Heart right ventricle (tissue), 16 donors: ENCODE data around the gene TMEM35A. TPM values are rescaled to one million over a fixed set of nuclear protein-coding genes. Genes with fewer than 3 reads are reported as not detected.
A peak's percentile ranks its signal among the peaks of the same experiment; 100 is the strongest.

Experiments used
- ATAC-seq, 8 donors: fragments of 200-7000 bp; cut with Tn5 transposase; one replicate each; pipeline ENCODE4 v1.9.1; 2020; ENCODE audit warnings: mild to moderate bottlenecking in 8 of 8, moderate library complexity in 8 of 8, moderate number of reproducible peaks in 1 of 8
- DNase-seq, 2 donors: peaks; one replicate each; pipeline ENCODE4 v3.0.0-alpha.2; 2020
- H3K27ac ChIP-seq, 10 donors: fragments of 200-600 bp; sonication (generic) in 2 of 10; one replicate each; pipeline versions ENCODE4 v1.5.0 to v1.8.0; 2020 to 2022; ENCODE audit warnings: mild to moderate bottlenecking in 3 of 10
- H3K27me3 ChIP-seq, 7 donors: fragments of 200-600 bp; one replicate each; pipeline ENCODE4 v1.8.0; 2021 to 2022; ENCODE audit warnings: mild to moderate bottlenecking in 2 of 7
- H3K36me3 ChIP-seq, 9 donors: fragments of 200-600 bp; sonication (generic) in 1 of 9; one replicate each; pipeline versions ENCODE4 v1.5.0 to v1.8.0; 2020 to 2022; ENCODE audit warnings: mild to moderate bottlenecking in 2 of 9
- H3K4me1 ChIP-seq, 9 donors: fragments of 200-600 bp; sonication (generic) in 1 of 9; one replicate each; pipeline versions ENCODE4 v1.5.0 to v1.8.0; 2020 to 2022; ENCODE audit warnings: mild to moderate bottlenecking in 4 of 9
- H3K4me3 ChIP-seq, 10 donors: fragments of 200-600 bp; sonication (generic) in 2 of 10; one replicate each; pipeline versions ENCODE4 v1.5.0 to v1.8.0; 2020 to 2022; ENCODE audit warnings: mild to moderate bottlenecking in 7 of 10, moderate library complexity in 2 of 10
- H3K9me3 ChIP-seq, 11 donors: fragments of 200-600 bp in 10 of 11; sonication (generic) in 2 of 11; one replicate each; pipeline versions ENCODE4 v1.5.0 to v1.8.0; 2013 to 2022; ENCODE audit warnings: mild to moderate bottlenecking in 2 of 11, control low read depth in 1 of 11, moderate library complexity in 1 of 11
- CTCF ChIP-seq, 9 donors: fragments of 200-600 bp; sonication (generic) in 2 of 9; IDR thresholded peaks; one replicate each; pipeline versions ENCODE4 v1.5.0 to v1.8.0; 2021 to 2022; ENCODE audit warnings: antibody characterized with exemption in 9 of 9, mild to moderate bottlenecking in 5 of 9, moderate library complexity in 1 of 9
- WGBS, 2 donors: extraction: QIAGEN DNeasy Blood & Tissue Kit; methylation state at CpG; one replicate each; pipeline ENCODE4 v1.1.7; 2013; ENCODE audit warnings: inconsistent platforms in 1 of 2; 5-methylcytosine and 5-hydroxymethylcytosine counted together
- intact Hi-C, 10 donors: fragments of 100-400 bp; cut with DNase I; formaldehyde crosslinking; loops; one replicate each; pipeline versions ENCODE4 v1.11.1 to v1.14.2; 2022
- polyA plus RNA-seq, 2 donors: library from polyadenylated mRNA; stranded (reverse); fragments of 200-250 nt; gene quantifications; one replicate each; pipeline ENCODE4 v1.2.3, GENCODE V29; 2013
- total RNA-seq, 10 donors: library from RNA; stranded (reverse); fragmentation: NEBNext Ultra II Directional in 3 of 10; extraction: Animal tissue kit (Norgen Biotek cat#: 25700) in 3 of 10; gene quantifications; one replicate each; pipeline versions ENCODE4 v1.2.1 to v1.2.4, GENCODE V29; 2021 to 2023
- donor health status: Arrhythmogenic right ventricular cardiomyopathy.
- donor health status: ischemic (EF 13 %, LVEDD 7.1; RV severe dilation, severe dysfunction).
- donor health status: healthy with polysubstance abuse.
- donor health status: DM: no; HTN: yes; CAD: no.
- donor health status: DM: no; HTN: no; CAD: no.
- donor health status: ischemic (EF 25% LVEDD 6.9; RV normal size, moderate dysfunction).
- donor health status: ischemic (EF 25% LVEDD 5.7; RV mildly dilated, moderate dysfunction).
- donor health status: healthy.
- donor health status: DM: yes; HTN: yes; CAD: no.
- donor health status: Ischemic cardiomyopathy.
- donor health status: ischemic (EF 35%, LVEDD 5.7; RV mildly dilated, moderate dysfunction).
- donor health status: nonischemic (EF 11% LVEDD 7.7; RV severe dilation, severe dysfunction).
- donor health status: DM: yes; HTN: yes; CAD: no.
- donor health status: PGD.
- donor health status: ischemic (EF 29% LVEDD 5.4; RV normal size, mild dysfunction).
- donor health status: nonischemic (EF 23%, LVEDD 6.1; RV moderate dilation, normal function).

The TMEM35A gene
- total and polyA plus RNA-seq, 12 donors: 0.07 to 0.47 (median 0.28) TPM; not detected in 7

GRCh38 chrX:101062176-101062575 is 16.5 kb upstream of the TMEM35A start:
- no peak for TF ChIP-seq CTCF (IDR thresholded peaks at IDR 0.05)
- H3K27ac ChIP-seq: no peak overlapping the region
- peaks cover 0 to 5% (median 0%) of the 10 kb centered on the region in 7 donors for H3K27me3 ChIP-seq
- no peak for DNase-seq
- ATAC-seq: no peak
- no peaks in the 10 kb centered on the region for H3K4me1 ChIP-seq
- H3K9me3 ChIP-seq: no peaks in the 10 kb centered on the region
- H3K4me3 ChIP-seq: no peak overlapping the region
- no peaks in the 10 kb centered on the region for H3K36me3 ChIP-seq
- intact Hi-C loops: no loop called here

- H3K36me3 ChIP-seq: no peaks in the 10 kb centered on the region
- no peak for ATAC-seq
- no peak overlapping the region for H3K27ac ChIP-seq
- WGBS, 2 donors: 25 to 39% methylated on average over 3 of the region's 3 CpGs
- H3K27me3 ChIP-seq: peaks cover 0 to 15% (median 0%) of the 10 kb centered on the region in 7 donors
- intact Hi-C loops: no loop called here
- no peak for TF ChIP-seq CTCF (IDR thresholded peaks at IDR 0.05)
- no peaks in the 10 kb centered on the region for H3K4me1 ChIP-seq
- H3K4me3 ChIP-seq: no peak overlapping the region
- peaks cover 0 to 3% (median 0%) of the 10 kb centered on the region in 11 donors for H3K9me3 ChIP-seq
- DNase-seq: no peak
These were observed 7.1 kb upstream of the TMEM35A start for GRCh38 chrX:101071582-101071981.

- TF ChIP-seq CTCF (IDR thresholded peaks at IDR 0.05): no peak
- no peak overlapping the region for H3K27ac ChIP-seq
- ATAC-seq (no peak), DNase-seq (no peak)
- peak overlapping the region in 4 of 10 donors; percentile 42 to 47 (median 43) for H3K4me3 ChIP-seq
- H3K36me3 ChIP-seq: no peaks in the 10 kb centered on the region
- H3K4me1 ChIP-seq: no peaks in the 10 kb centered on the region
- 34 to 57% methylated on average over 8 of the region's 8 CpGs for WGBS, 2 donors
- H3K27me3 ChIP-seq: peaks cover 0 to 72% (median 0%) of the 10 kb centered on the region in 7 donors
- peaks cover 0 to 1% (median 0%) of the 10 kb centered on the region in 11 donors for H3K9me3 ChIP-seq
- intact Hi-C loops: no loop called here
These were observed 1.1 kb downstream of the TMEM35A start for GRCh38 chrX:101079736-101080270.

- 48 to 96% methylated on average over 2 to 3 of the region's 3 CpGs for WGBS, 2 donors
- Histone ChIP-seq H3K4me1 (no peaks in the 10 kb centered on the region), H3K9me3 (no peaks in the 10 kb centered on the region), H3K27ac (no peak overlapping the region), H3K27me3 (peaks cover 0 to 78% (median 0%) of the 10 kb centered on the region in 7 donors), H3K36me3 (no peaks in the 10 kb centered on the region), H3K4me3 (no peak overlapping the region)
- ATAC-seq: no peak
- DNase-seq: no peak
- no peak for TF ChIP-seq CTCF (IDR thresholded peaks at IDR 0.05)
- intact Hi-C loops: no loop called here
These were observed 1.8 kb downstream of the TMEM35A start for GRCh38 chrX:101080326-101081124.
